Measurements from ENCODE around the gene CMSS1.

The CMSS1 gene

GRCh38 chr3:99789011-99789721 is 28.5 kb upstream of the CMSS1 start:
- in situ Hi-C loops (cut with MboI; ENCODE audit: low sequenced_read_pairs, unreplicated experiment): no loop called here
- DNase-seq (ENCODE audit: low spot score): peak; percentile 33
- TF ChIP-seq CTCF (IDR thresholded peaks at IDR 0.05; ENCODE audit: borderline replicate concordance, control extremely low read depth, extremely low read depth, insufficient read depth, missing control alignments): peak; percentile 30

- no peak for TF ChIP-seq CTCF (IDR thresholded peaks at IDR 0.05; ENCODE audit: borderline replicate concordance, control extremely low read depth, extremely low read depth, insufficient read depth, missing control alignments)
- DNase-seq (ENCODE audit: low spot score): no peak
- in situ Hi-C loops (cut with MboI; ENCODE audit: low sequenced_read_pairs, unreplicated experiment): no loop called here
Measured at GRCh38 chr3:99794485-99794884, 23.2 kb upstream of the CMSS1 start.

- no peak for DNase-seq (ENCODE audit: low spot score)
- TF ChIP-seq CTCF (IDR thresholded peaks at IDR 0.05; ENCODE audit: borderline replicate concordance, control extremely low read depth, extremely low read depth, insufficient read depth, missing control alignments): no peak
- in situ Hi-C loops (cut with MboI; ENCODE audit: low sequenced_read_pairs, unreplicated experiment): no loop called here
Measured at GRCh38 chr3:99795573-99795972, 22.1 kb upstream of the CMSS1 start.

- in situ Hi-C loops (cut with MboI; ENCODE audit: low sequenced_read_pairs, unreplicated experiment): no loop called here
- TF ChIP-seq CTCF (IDR thresholded peaks at IDR 0.05; ENCODE audit: borderline replicate concordance, control extremely low read depth, extremely low read depth, insufficient read depth, missing control alignments): no peak
- no peak for DNase-seq (ENCODE audit: low spot score)
Measured at GRCh38 chr3:99799422-99799821, 18.2 kb upstream of the CMSS1 start.

- TF ChIP-seq CTCF (IDR thresholded peaks at IDR 0.05; ENCODE audit: borderline replicate concordance, control extremely low read depth, extremely low read depth, insufficient read depth, missing control alignments): no peak
- in situ Hi-C loops (cut with MboI; ENCODE audit: low sequenced_read_pairs, unreplicated experiment): no loop called here
- no peak for DNase-seq (ENCODE audit: low spot score)
Measured at GRCh38 chr3:99803297-99803696, 14.4 kb upstream of the CMSS1 start.

GRCh38 chr3:99805160-99805559 is 12.5 kb upstream of the CMSS1 start:
- in situ Hi-C loops (cut with MboI; ENCODE audit: low sequenced_read_pairs, unreplicated experiment): no loop called here
- no peak for TF ChIP-seq CTCF (IDR thresholded peaks at IDR 0.05; ENCODE audit: borderline replicate concordance, control extremely low read depth, extremely low read depth, insufficient read depth, missing control alignments)
- no peak for DNase-seq (ENCODE audit: low spot score)
